ENCODE data around the gene TTC33. TPM values are rescaled to one million over a fixed set of nuclear protein-coding genes. Genes with fewer than 3 reads are reported as not detected.
A peak's percentile ranks its signal among the peaks of the same experiment; 100 is the strongest.

Gene TTC33
- total RNA-seq, 1 experiment from 2014 or later = 30.2 TPM

GRCh38 chr5:40571729-40572128, 184.0 kb downstream of the TTC33 start:
- Histone ChIP-seq H4K20me1 (ENCODE audit: insufficient read depth) (no peaks in the 10 kb centered on the region), H3K4me3 (no peak overlapping the region), H3K27ac (no peak overlapping the region), H3K79me2 (ENCODE audit: low read depth) (no peaks in the 10 kb centered on the region), H2AFZ (no peak overlapping the region), H3K9me2 (ENCODE audit: insufficient read depth) (no peaks in the 10 kb centered on the region; the same call in 1 of the 2 replicates), H3K4me1 (replicated peaks; ENCODE audit: insufficient read depth) (peaks cover 8% of the 10 kb centered on the region; the same call in 1 of the 2 replicates), H3K9me3 (ENCODE audit: insufficient read depth, low read depth) (peaks cover 12% of the 10 kb centered on the region; the same call in 1 of the 2 replicates), H3K27me3 (ENCODE audit: insufficient read depth, low read depth) (no peaks in the 10 kb centered on the region), H3F3A (ENCODE audit: insufficient read depth, low read depth) (no peaks in the 10 kb centered on the region), H3K36me3 (ENCODE audit: low read depth) (no peaks in the 10 kb centered on the region), H3K4me2 (no peak overlapping the region)
- ChIA-PET POLR2A (ENCODE audit: unreplicated experiment) (no interaction called here), CTCF (no interaction called here)
- intact Hi-C loops (cut with micrococcal nuclease; ENCODE audit: unreplicated experiment) = no loop called here
- no TSS peak for BruUV-seq (replicated peaks)
- TF ChIP-seq CTCF (conservative IDR thresholded peaks at IDR 0.05) (no peak), EZH2 (IDR thresholded peaks at IDR 0.05; ENCODE audit: low read depth) (no peak)
- no peak for DNase-seq

- H3K4me2 ChIP-seq = no peak overlapping the region
- CTCF ChIA-PET = no interaction called here
Observed at GRCh38 chr5:40570408-40571129, 185.2 kb downstream of the TTC33 start.

More at GRCh38 chr5:40570408-40571129, 185.2 kb downstream of the TTC33 start:
- peak in 1 of 2 experiments; percentile 34 for DNase-seq
- Histone ChIP-seq H3K27me3 (ENCODE audit: insufficient read depth, low read depth) (no peaks in the 10 kb centered on the region), H3K9me2 (ENCODE audit: insufficient read depth) (no peaks in the 10 kb centered on the region; the same call in 1 of the 2 replicates), H3K36me3 (ENCODE audit: low read depth) (no peaks in the 10 kb centered on the region), H3K4me1 (replicated peaks; ENCODE audit: insufficient read depth) (peaks cover 8% of the 10 kb centered on the region; the same call in 1 of the 2 replicates), H3K4me3 (no peak overlapping the region), H3K9me3 (ENCODE audit: insufficient read depth, low read depth) (peaks cover 12% of the 10 kb centered on the region; the same call in 1 of the 2 replicates), H2AFZ (no peak overlapping the region), H4K20me1 (ENCODE audit: insufficient read depth) (no peaks in the 10 kb centered on the region), H3K27ac (no peak overlapping the region), H3K79me2 (ENCODE audit: low read depth) (no peaks in the 10 kb centered on the region), H3F3A (ENCODE audit: insufficient read depth, low read depth) (no peaks in the 10 kb centered on the region)
- BruUV-seq (replicated peaks) = no TSS peak
- intact Hi-C loops (cut with micrococcal nuclease; ENCODE audit: unreplicated experiment) = no loop called here
- TF ChIP-seq EZH2 (IDR thresholded peaks at IDR 0.05; ENCODE audit: low read depth) (no peak), CTCF (conservative IDR thresholded peaks at IDR 0.05) (no peak)
- POLR2A ChIA-PET (ENCODE audit: unreplicated experiment) = interaction anchor here (0.7 kb wide), 2 partner anchors 18 to 109 kb away, joined by 4 read pairs; partner anchors contain the start of gene PTGER4
